ENCODE data around the gene HCFC2.

DNA sequence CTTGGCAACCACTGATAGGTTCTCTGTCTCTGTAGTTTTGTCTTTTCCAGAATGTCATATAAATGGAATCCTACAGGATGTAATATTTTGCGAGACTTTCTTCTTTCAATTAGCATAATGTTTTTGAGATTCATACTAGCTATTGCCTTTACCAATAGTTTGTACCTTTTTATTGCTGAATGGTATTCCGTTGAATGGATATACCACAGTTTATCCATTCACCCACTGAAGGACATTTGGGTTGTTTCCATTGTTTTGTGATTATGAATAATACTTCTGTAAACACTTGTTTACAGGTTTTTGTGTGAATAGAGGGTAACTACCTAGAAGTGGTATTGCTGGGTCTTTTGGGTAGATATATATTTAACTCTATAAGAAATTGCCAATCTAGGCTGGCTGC, 40.6 kb upstream of the HCFC2 start:
- TF ChIP-seq, protein P1, sequence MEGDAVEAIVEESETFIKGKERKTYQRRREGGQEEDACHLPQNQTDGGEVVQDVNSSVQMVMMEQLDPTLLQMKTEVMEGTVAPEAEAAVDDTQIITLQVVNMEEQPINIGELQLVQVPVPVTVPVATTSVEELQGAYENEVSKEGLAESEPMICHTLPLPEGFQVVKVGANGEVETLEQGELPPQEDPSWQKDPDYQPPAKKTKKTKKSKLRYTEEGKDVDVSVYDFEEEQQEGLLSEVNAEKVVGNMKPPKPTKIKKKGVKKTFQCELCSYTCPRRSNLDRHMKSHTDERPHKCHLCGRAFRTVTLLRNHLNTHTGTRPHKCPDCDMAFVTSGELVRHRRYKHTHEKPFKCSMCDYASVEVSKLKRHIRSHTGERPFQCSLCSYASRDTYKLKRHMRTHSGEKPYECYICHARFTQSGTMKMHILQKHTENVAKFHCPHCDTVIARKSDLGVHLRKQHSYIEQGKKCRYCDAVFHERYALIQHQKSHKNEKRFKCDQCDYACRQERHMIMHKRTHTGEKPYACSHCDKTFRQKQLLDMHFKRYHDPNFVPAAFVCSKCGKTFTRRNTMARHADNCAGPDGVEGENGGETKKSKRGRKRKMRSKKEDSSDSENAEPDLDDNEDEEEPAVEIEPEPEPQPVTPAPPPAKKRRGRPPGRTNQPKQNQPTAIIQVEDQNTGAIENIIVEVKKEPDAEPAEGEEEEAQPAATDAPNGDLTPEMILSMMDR (IDR thresholded peaks at IDR 0.05) = no peak
- TF ChIP-seq POLR2A (IDR thresholded peaks at IDR 0.05) = no peak
